Right renal pelvis (tissue), 4 donors: ENCODE measurements around the gene FGD2. TPM values are rescaled to one million over a fixed set of nuclear protein-coding genes. Genes with fewer than 3 reads are reported as not detected.

ENCODE experiments used
- DNase-seq, 4 donors: peaks; one replicate each; pipeline ENCODE4 v3.0.0-alpha.2; 2013; ENCODE audit warnings: low read depth in 4 of 4, low spot score in 3 of 4, missing footprints in 1 of 4
- polyA plus RNA-seq, 4 donors: library from polyadenylated mRNA; unstranded; fragments of 120-200 nt; gene quantifications; one replicate each; pipeline ENCODE4 v1.2.1, GENCODE V29; 2013; ENCODE audit not compliant: insufficient read length in 4 of 4

FGD2 gene
- polyA plus RNA-seq, 4 donors, result 1.4 to 2.6 (median 1.7) TPM

GRCh38 chr6:36969988-36970891, 35.2 kb upstream of the FGD2 start:
- no peak for DNase-seq

- DNase-seq, result no peak
Measured at GRCh38 chr6:36970892-36971842, 34.3 kb upstream of the FGD2 start.

- no peak for DNase-seq
Measured at GRCh38 chr6:36971921-36972673, 33.4 kb upstream of the FGD2 start.

GRCh38 chr6:36973190-36973589, 32.3 kb upstream of the FGD2 start:
- no peak for DNase-seq

GRCh38 chr6:36973647-36974046, 31.8 kb upstream of the FGD2 start:
- no peak for DNase-seq

- DNase-seq, result no peak
Measured at GRCh38 chr6:36975231-36976006, 30.0 kb upstream of the FGD2 start.

GRCh38 chr6:36976007-36976264, 29.5 kb upstream of the FGD2 start:
- no peak for DNase-seq

- no peak for DNase-seq
Measured at GRCh38 chr6:36976509-36976908, 28.9 kb upstream of the FGD2 start.

- no peak for DNase-seq
Measured at GRCh38 chr6:36976931-36977330, 28.5 kb upstream of the FGD2 start.

- no peak for DNase-seq
Measured at GRCh38 chr6:36977470-36977941, 27.9 kb upstream of the FGD2 start.

GRCh38 chr6:36978421-36979346, 26.8 kb upstream of the FGD2 start:
- DNase-seq, result no peak

GRCh38 chr6:36979347-36979742, 26.1 kb upstream of the FGD2 start:
- no peak for DNase-seq

- DNase-seq, result no peak
Measured at GRCh38 chr6:36980129-36980528, 25.3 kb upstream of the FGD2 start.

- DNase-seq, result no peak
Measured at GRCh38 chr6:36980876-36981619, 24.4 kb upstream of the FGD2 start.

GRCh38 chr6:36983538-36983937, 21.9 kb upstream of the FGD2 start:
- no peak for DNase-seq

- peak in 1 of 4 donors; percentile 23 for DNase-seq
Measured at GRCh38 chr6:36984581-36985416, 20.7 kb upstream of the FGD2 start.

GRCh38 chr6:36985417-36985807, 20.0 kb upstream of the FGD2 start:
- no peak for DNase-seq
